Endothelial cell (in vitro differentiated cells): ENCODE data around the gene SFTPB. TPM values are rescaled to one million over a fixed set of nuclear protein-coding genes. Genes with fewer than 3 reads are reported as not detected.
A peak's percentile ranks its signal among the peaks of the same experiment; 100 is the strongest.

ENCODE experiments used
- DNase-seq: peaks from one replicate; pipeline ENCODE4 v3.0.0; 2021; ENCODE audit warnings: low spot score
- H3K27ac Mint-ChIP-seq: one replicate; pipeline ENCODE4 v1.8.0; 2021; ENCODE audit warnings: mixed read lengths, inconsistent platforms; ENCODE audit not compliant: unreplicated experiment
- H3K27me3 Mint-ChIP-seq: one replicate; pipeline ENCODE4 v1.8.0; 2021; ENCODE audit warnings: mild to moderate bottlenecking, moderate library complexity, mixed read lengths, inconsistent platforms; ENCODE audit not compliant: unreplicated experiment
- H3K36me3 Mint-ChIP-seq: one replicate; pipeline ENCODE4 v1.8.0; 2021; ENCODE audit warnings: mild to moderate bottlenecking, low read depth, mixed read lengths, inconsistent platforms; ENCODE audit not compliant: unreplicated experiment
- H3K4me1 Mint-ChIP-seq: one replicate; pipeline ENCODE4 v1.8.0; 2021; ENCODE audit warnings: mild to moderate bottlenecking, mixed read lengths, inconsistent platforms; ENCODE audit not compliant: unreplicated experiment
- H3K4me3 Mint-ChIP-seq: one replicate; pipeline ENCODE4 v1.8.0; 2021; ENCODE audit warnings: mild to moderate bottlenecking, mixed read lengths, inconsistent platforms; ENCODE audit not compliant: unreplicated experiment
- H3K9me3 Mint-ChIP-seq: one replicate; pipeline ENCODE4 v1.8.0; 2021; ENCODE audit warnings: mixed read lengths, inconsistent platforms; ENCODE audit not compliant: unreplicated experiment
- CTCF ChIP-seq: fragments of 200-600 bp; sonication (generic); IDR thresholded peaks from one replicate; pipeline ENCODE4 v1.5.0; 2021; ENCODE audit warnings: antibody characterized with exemption; ENCODE audit not compliant: unreplicated experiment
- total RNA-seq: library from RNA; stranded (reverse); fragmentation: NEBNext Ultra II Directional; extraction: Animal tissue kit (Norgen Biotek cat#: 25700); gene quantifications from one replicate; pipeline ENCODE4 v1.2.1, GENCODE V29; 2021; ENCODE audit not compliant: unreplicated experiment

SFTPB gene
- total RNA-seq, 1 donor from 2014 or later: not detected

GRCh38 chr2:85705680-85706039, 37.7 kb upstream of the SFTPB start:
- Mint-ChIP-seq H3K27me3 (peaks cover 4% of the 10 kb centered on the region), H3K9me3 (no peaks in the 10 kb centered on the region), H3K27ac (peak overlapping the region; percentile 94), H3K4me3 (no peak overlapping the region), H3K4me1 (peaks cover 46% of the 10 kb centered on the region), H3K36me3 (no peaks in the 10 kb centered on the region)
- DNase-seq: no peak
- TF ChIP-seq CTCF: no peak

GRCh38 chr2:85704800-85705679, 37.0 kb upstream of the SFTPB start:
- DNase-seq: no peak
- Mint-ChIP-seq H3K9me3 (no peaks in the 10 kb centered on the region), H3K27me3 (no peaks in the 10 kb centered on the region), H3K36me3 (no peaks in the 10 kb centered on the region), H3K27ac (peak overlapping the region; percentile 76), H3K4me1 (peaks cover 40% of the 10 kb centered on the region), H3K4me3 (no peak overlapping the region)
- TF ChIP-seq CTCF: no peak

GRCh38 chr2:85704038-85704437, 36.0 kb upstream of the SFTPB start:
- no peak for TF ChIP-seq CTCF
- H3K9me3 Mint-ChIP-seq: no peaks in the 10 kb centered on the region
- H3K27ac Mint-ChIP-seq: no peak overlapping the region
- H3K4me3 Mint-ChIP-seq: no peak overlapping the region
- H3K36me3 Mint-ChIP-seq: no peaks in the 10 kb centered on the region
- no peaks in the 10 kb centered on the region for H3K27me3 Mint-ChIP-seq
- DNase-seq: no peak
- peaks cover 32% of the 10 kb centered on the region for H3K4me1 Mint-ChIP-seq

GRCh38 chr2:85703329-85703728, 35.3 kb upstream of the SFTPB start:
- H3K9me3 Mint-ChIP-seq: no peaks in the 10 kb centered on the region
- no peak overlapping the region for H3K4me3 Mint-ChIP-seq
- H3K4me1 Mint-ChIP-seq: peaks cover 28% of the 10 kb centered on the region
- no peaks in the 10 kb centered on the region for H3K27me3 Mint-ChIP-seq
- H3K36me3 Mint-ChIP-seq: no peaks in the 10 kb centered on the region
- TF ChIP-seq CTCF: no peak
- H3K27ac Mint-ChIP-seq: peak overlapping the region; percentile 15
- DNase-seq: no peak

GRCh38 chr2:85702800-85703199, 34.8 kb upstream of the SFTPB start:
- no peak for TF ChIP-seq CTCF
- H3K36me3 Mint-ChIP-seq: no peaks in the 10 kb centered on the region
- peak overlapping the region; percentile 15 for H3K27ac Mint-ChIP-seq

More at GRCh38 chr2:85702800-85703199, 34.8 kb upstream of the SFTPB start:
- Mint-ChIP-seq H3K4me3 (no peak overlapping the region), H3K9me3 (no peaks in the 10 kb centered on the region), H3K27me3 (no peaks in the 10 kb centered on the region), H3K4me1 (peaks cover 28% of the 10 kb centered on the region)
- no peak for DNase-seq
